Fibroblast of lung (primary cell): ENCODE data around the gene TNRC6C.

Experiments
- EZH2 ChIP-seq: IDR thresholded peaks from 2 replicates; pipeline ENCODE4 v1.5.1; 2012; ENCODE audit warnings: low read length, control low read depth, mild to moderate bottlenecking; ENCODE audit errors: missing control alignments
- TF ChIP-seq, protein P1 (sequence below), 2 donors: IDR thresholded peaks in 1 of 2; conservative IDR thresholded peaks in 1 of 2; 1 replicate in 1 of 2; 2 replicates in 1 of 2; pipeline ENCODE4 v1.5.1; 2011 to 2012; ENCODE audit warnings: low read length in 2 of 2, control low read depth in 1 of 2, inconsistent platforms in 1 of 2, low read depth in 1 of 2, mild to moderate bottlenecking in 1 of 2

DNA sequence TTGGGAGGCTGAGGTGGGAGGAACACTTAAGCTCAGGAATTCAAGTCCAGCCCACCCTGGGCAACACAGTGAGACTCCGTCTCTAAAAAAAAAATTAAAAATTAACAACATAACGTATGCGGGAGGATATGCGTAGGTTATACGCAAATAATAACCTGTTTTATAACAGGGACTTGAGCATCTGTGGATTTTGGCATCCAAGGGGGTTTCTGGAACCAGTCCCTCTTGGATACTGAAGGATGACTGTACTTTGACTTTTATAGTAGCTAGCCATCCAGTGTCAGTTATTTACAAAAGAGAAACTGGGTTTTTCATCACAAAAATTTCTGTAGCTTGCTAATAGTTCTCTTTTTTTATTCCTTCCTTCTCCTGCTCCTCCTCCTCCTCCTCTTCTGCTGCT is 64.5 kb downstream of the TNRC6C start:
- no peak for TF ChIP-seq EZH2
- TF ChIP-seq, protein P1, sequence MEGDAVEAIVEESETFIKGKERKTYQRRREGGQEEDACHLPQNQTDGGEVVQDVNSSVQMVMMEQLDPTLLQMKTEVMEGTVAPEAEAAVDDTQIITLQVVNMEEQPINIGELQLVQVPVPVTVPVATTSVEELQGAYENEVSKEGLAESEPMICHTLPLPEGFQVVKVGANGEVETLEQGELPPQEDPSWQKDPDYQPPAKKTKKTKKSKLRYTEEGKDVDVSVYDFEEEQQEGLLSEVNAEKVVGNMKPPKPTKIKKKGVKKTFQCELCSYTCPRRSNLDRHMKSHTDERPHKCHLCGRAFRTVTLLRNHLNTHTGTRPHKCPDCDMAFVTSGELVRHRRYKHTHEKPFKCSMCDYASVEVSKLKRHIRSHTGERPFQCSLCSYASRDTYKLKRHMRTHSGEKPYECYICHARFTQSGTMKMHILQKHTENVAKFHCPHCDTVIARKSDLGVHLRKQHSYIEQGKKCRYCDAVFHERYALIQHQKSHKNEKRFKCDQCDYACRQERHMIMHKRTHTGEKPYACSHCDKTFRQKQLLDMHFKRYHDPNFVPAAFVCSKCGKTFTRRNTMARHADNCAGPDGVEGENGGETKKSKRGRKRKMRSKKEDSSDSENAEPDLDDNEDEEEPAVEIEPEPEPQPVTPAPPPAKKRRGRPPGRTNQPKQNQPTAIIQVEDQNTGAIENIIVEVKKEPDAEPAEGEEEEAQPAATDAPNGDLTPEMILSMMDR (conservative IDR thresholded peaks at IDR 0.05 in 1 of 2, IDR thresholded peaks at IDR 0.05 in 1 of 2; ENCODE audit: low read depth in 1 of 2, low read length in 2 of 2), result no peak
